Glutamatergic neuron (in vitro differentiated cells): Measurements from ENCODE around the gene TEX13D. TPM values are rescaled to one million over a fixed set of nuclear protein-coding genes. Genes with fewer than 3 reads are reported as not detected.

Experiments used
- DNase-seq: peaks from one replicate; pipeline ENCODE4 v3.0.0; 2022
- H3K27ac Mint-ChIP-seq: one replicate; pipeline ENCODE4 v1.8.0; 2020; ENCODE audit warnings: mild to moderate bottlenecking, mixed read lengths, inconsistent platforms; ENCODE audit not compliant: unreplicated experiment
- H3K27me3 Mint-ChIP-seq: one replicate; pipeline ENCODE4 v1.8.0; 2020; ENCODE audit warnings: mild to moderate bottlenecking, moderate library complexity, mixed read lengths, inconsistent platforms; ENCODE audit not compliant: unreplicated experiment
- H3K36me3 Mint-ChIP-seq: one replicate; pipeline ENCODE4 v1.8.0; 2020; ENCODE audit warnings: mild to moderate bottlenecking, mixed read lengths, inconsistent platforms; ENCODE audit not compliant: unreplicated experiment
- H3K4me1 Mint-ChIP-seq: one replicate; pipeline ENCODE4 v1.8.0; 2020; ENCODE audit warnings: mild to moderate bottlenecking, low read depth, mixed read lengths, inconsistent platforms; ENCODE audit not compliant: unreplicated experiment
- H3K4me3 Mint-ChIP-seq: one replicate; pipeline ENCODE4 v1.8.0; 2020; ENCODE audit warnings: mild to moderate bottlenecking, mixed read lengths, inconsistent platforms; ENCODE audit not compliant: unreplicated experiment
- H3K9me3 Mint-ChIP-seq: one replicate; pipeline ENCODE4 v1.8.0; 2020; ENCODE audit warnings: mild to moderate bottlenecking, moderate library complexity, mixed read lengths, inconsistent platforms; ENCODE audit not compliant: unreplicated experiment
- total RNA-seq: library from RNA; stranded (reverse); fragmentation: NEBNext Ultra II Directional; extraction: Animal tissue kit (Norgen Biotek cat#: 25700); gene quantifications from one replicate; pipeline ENCODE4 v1.2.1, GENCODE V29; 2021; ENCODE audit not compliant: unreplicated experiment
- TF ChIP-seq, protein P1 (sequence below): fragments of 200-600 bp; sonication (generic); IDR thresholded peaks from one replicate; pipeline ENCODE4 v1.5.0; 2021; ENCODE audit not compliant: partially characterized antibody, unreplicated experiment

TEX13D gene
- total RNA-seq, 1 donor from 2014 or later, result not detected

GRCh38 chrX:124335598-124335997 lies 3.1 kb downstream of the TEX13D start:
- no peaks in the 10 kb centered on the region for H3K4me1 Mint-ChIP-seq
- H3K27me3 Mint-ChIP-seq, result no peaks in the 10 kb centered on the region
- TF ChIP-seq, protein P1, sequence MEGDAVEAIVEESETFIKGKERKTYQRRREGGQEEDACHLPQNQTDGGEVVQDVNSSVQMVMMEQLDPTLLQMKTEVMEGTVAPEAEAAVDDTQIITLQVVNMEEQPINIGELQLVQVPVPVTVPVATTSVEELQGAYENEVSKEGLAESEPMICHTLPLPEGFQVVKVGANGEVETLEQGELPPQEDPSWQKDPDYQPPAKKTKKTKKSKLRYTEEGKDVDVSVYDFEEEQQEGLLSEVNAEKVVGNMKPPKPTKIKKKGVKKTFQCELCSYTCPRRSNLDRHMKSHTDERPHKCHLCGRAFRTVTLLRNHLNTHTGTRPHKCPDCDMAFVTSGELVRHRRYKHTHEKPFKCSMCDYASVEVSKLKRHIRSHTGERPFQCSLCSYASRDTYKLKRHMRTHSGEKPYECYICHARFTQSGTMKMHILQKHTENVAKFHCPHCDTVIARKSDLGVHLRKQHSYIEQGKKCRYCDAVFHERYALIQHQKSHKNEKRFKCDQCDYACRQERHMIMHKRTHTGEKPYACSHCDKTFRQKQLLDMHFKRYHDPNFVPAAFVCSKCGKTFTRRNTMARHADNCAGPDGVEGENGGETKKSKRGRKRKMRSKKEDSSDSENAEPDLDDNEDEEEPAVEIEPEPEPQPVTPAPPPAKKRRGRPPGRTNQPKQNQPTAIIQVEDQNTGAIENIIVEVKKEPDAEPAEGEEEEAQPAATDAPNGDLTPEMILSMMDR, result no peak
- no peak for DNase-seq
- H3K27ac Mint-ChIP-seq, result no peak overlapping the region
- H3K36me3 Mint-ChIP-seq, result no peaks in the 10 kb centered on the region
- H3K9me3 Mint-ChIP-seq, result peaks cover 2% of the 10 kb centered on the region
- no peak overlapping the region for H3K4me3 Mint-ChIP-seq

GRCh38 chrX:124337916-124338315 lies 5.5 kb downstream of the TEX13D start:
- Mint-ChIP-seq H3K27me3 (no peaks in the 10 kb centered on the region), H3K36me3 (no peaks in the 10 kb centered on the region), H3K4me3 (no peak overlapping the region), H3K4me1 (no peaks in the 10 kb centered on the region), H3K27ac (no peak overlapping the region), H3K9me3 (peaks cover 2% of the 10 kb centered on the region)
- no peak for DNase-seq
- TF ChIP-seq, protein P1, result no peak

DNA sequence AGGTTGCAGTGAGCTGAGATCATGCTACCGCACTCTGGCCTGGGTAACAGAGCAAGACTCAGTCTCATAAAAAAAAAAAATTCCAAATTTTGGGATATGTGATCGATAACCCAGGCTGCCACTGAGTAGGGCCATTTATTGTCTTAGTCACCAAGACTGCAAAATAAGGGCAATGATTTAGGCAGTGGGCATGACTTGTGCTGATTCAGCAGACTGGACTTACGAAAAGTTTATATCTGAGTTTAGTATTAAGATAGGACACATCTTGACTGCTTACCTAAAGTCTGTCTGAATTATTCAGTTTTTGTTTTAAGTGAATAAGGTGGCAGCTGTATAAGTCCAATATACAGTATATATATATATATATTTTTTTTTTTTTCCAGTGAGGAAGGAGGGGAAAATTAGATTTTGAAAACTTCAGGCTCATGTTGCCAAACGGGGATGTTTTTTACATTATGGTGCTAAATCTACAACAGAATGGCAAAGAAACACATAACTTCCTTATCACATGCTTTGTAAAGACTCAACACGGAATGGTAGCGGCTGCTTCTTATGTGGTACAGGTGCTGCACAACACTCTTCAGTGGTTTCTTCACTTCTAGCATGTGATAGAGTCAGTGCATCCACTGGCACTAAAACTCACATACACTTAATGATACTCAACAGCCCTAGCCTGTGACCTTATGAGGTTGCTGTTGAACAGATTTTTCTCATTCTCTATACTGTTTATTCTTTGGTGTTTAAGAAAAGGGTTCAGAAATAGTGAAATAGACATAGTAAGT lies 6.5 kb downstream of the TEX13D start:
- Mint-ChIP-seq H3K4me3 (no peak overlapping the region), H3K9me3 (peaks cover 2% of the 10 kb centered on the region), H3K36me3 (no peaks in the 10 kb centered on the region), H3K4me1 (no peaks in the 10 kb centered on the region), H3K27ac (no peak overlapping the region), H3K27me3 (no peaks in the 10 kb centered on the region)
- DNase-seq, result no peak
- TF ChIP-seq, protein P1, result no peak

GRCh38 chrX:124341396-124342132 lies 9.1 kb downstream of the TEX13D start:
- peaks cover 2% of the 10 kb centered on the region for H3K9me3 Mint-ChIP-seq
- DNase-seq, result no peak
- H3K27me3 Mint-ChIP-seq, result no peaks in the 10 kb centered on the region
- H3K36me3 Mint-ChIP-seq, result no peaks in the 10 kb centered on the region
- no peak overlapping the region for H3K27ac Mint-ChIP-seq
- TF ChIP-seq, protein P1, result no peak
- H3K4me3 Mint-ChIP-seq, result no peak overlapping the region
- no peaks in the 10 kb centered on the region for H3K4me1 Mint-ChIP-seq
